Adrenal gland (tissue), 12 donors: ENCODE results near the gene SDCCAG8. TPM values are rescaled to one million over a fixed set of nuclear protein-coding genes. Genes with fewer than 3 reads are reported as not detected.

Experiments used
- DNase-seq, 7 donors: peaks; one replicate each; pipeline ENCODE4 v3.0.0-alpha.2; 2019 to 2020
- H3K27ac ChIP-seq, 5 donors: fragments of 200-600 bp; sonication (generic) in 4 of 5; 1 replicate in 3 of 5; 2 replicates in 2 of 5; pipeline versions ENCODE4 v1.5.1 to v1.8.0; 2016 to 2020; ENCODE audit warnings: mild to moderate bottlenecking in 1 of 5
- H3K27me3 ChIP-seq: fragments of 200-600 bp; 2 replicates; pipeline ENCODE4 v1.8.0; 2021
- H3K36me3 ChIP-seq, 2 donors: fragments of 200-600 bp; replicated peaks in 1 of 2; 1 replicate in 1 of 2; 2 replicates in 1 of 2; pipeline versions ENCODE4 v1.5.1 to v1.8.0; 2018 to 2022
- H3K4me1 ChIP-seq, 2 donors: fragments of 200-600 bp; replicated peaks in 1 of 2; 1 replicate in 1 of 2; 2 replicates in 1 of 2; pipeline versions ENCODE4 v1.5.1 to v1.8.0; 2018 to 2021
- H3K4me3 ChIP-seq, 4 donors: fragments of 200-600 bp; sonication (generic) in 3 of 4; one replicate each; pipeline ENCODE4 v1.5.1; 2016 to 2018
- H3K9me3 ChIP-seq, 3 donors: fragments of 200-600 bp; sonication (generic) in 1 of 3; replicated peaks in 1 of 3; 1 replicate in 2 of 3; 2 replicates in 1 of 3; pipeline versions ENCODE4 v1.5.1 to v1.8.0; 2016 to 2021
- CTCF ChIP-seq, 6 experiments: fragments of 450-650 bp in 4 of 6; fragments of 200-600 bp in 2 of 6; sonication (generic) in 1 of 6; IDR thresholded peaks; 1 replicate in 5 of 6; 2 replicates in 1 of 6; pipeline versions ENCODE4 v1.5.1 to v1.8.0; 2016 to 2021; ENCODE audit warnings: antibody characterized with exemption in 6 of 6, mild to moderate bottlenecking in 2 of 6, moderate library complexity in 1 of 6
- POLR2A ChIP-seq, 2 donors: fragments of 450-650 bp; IDR thresholded peaks; one replicate each; pipeline ENCODE4 v1.6.1; 2017; ENCODE audit warnings: antibody characterized with exemption in 2 of 2, mild to moderate bottlenecking in 2 of 2, moderate library complexity in 1 of 2
- WGBS, 4 donors: extraction: QIAGEN DNeasy Blood & Tissue Kit in 2 of 4; methylation state at CpG; one replicate each; pipeline versions ENCODE4 v1.1.5 to v1.1.7; 2013 to 2017; 5-methylcytosine and 5-hydroxymethylcytosine counted together
- intact Hi-C, 2 donors: fragments of 100-400 bp; cut with DNase I; formaldehyde crosslinking; loops; one replicate each; pipeline versions ENCODE4 v1.14.1 to v1.15.0; 2022 to 2023
- polyA plus RNA-seq, 3 donors: library from polyadenylated mRNA; stranded (reverse); fragments of 200-250 nt in 2 of 3; fragments of 350-450 nt in 1 of 3; fragmentation: Illumina TruSeq in 1 of 3; extraction: RNeasy Lipid Tissue Mini Kit (QIAGEN cat#74804) in 1 of 3; gene quantifications; one replicate each; pipeline ENCODE4 v1.2.3, GENCODE V29; 2013 to 2014
- total RNA-seq, 9 donors: library from RNA; depleted of rRNA in 4 of 9; stranded (reverse); fragments of >200 nt in 4 of 9; fragments of 120-200 nt in 1 of 9; fragmentation: NEBNext Ultra II Directional in 1 of 9; extraction: Animal tissue kit (Norgen Biotek cat#: 25700) in 1 of 9; gene quantifications; one replicate each; pipeline versions ENCODE4 v1.1.0 to v1.2.4, GENCODE V29; 2013 to 2023
- donor health status: healthy with polysubstance abuse.
- donor health status: Bipolar disorder and iron deficiency.
- donor health status: DM: yes; HTN: yes; CAD: no.
- donor health status: DM: no; HTN: no; CAD: no.
- donor health status: DM: no; HTN: no; CAD: no.
- donor health status: DM: yes; HTN: yes; CAD: no.

The SDCCAG8 gene
- total and polyA plus RNA-seq, 12 donors, result 22.5 to 60.9 (median 44.1) TPM

DNA sequence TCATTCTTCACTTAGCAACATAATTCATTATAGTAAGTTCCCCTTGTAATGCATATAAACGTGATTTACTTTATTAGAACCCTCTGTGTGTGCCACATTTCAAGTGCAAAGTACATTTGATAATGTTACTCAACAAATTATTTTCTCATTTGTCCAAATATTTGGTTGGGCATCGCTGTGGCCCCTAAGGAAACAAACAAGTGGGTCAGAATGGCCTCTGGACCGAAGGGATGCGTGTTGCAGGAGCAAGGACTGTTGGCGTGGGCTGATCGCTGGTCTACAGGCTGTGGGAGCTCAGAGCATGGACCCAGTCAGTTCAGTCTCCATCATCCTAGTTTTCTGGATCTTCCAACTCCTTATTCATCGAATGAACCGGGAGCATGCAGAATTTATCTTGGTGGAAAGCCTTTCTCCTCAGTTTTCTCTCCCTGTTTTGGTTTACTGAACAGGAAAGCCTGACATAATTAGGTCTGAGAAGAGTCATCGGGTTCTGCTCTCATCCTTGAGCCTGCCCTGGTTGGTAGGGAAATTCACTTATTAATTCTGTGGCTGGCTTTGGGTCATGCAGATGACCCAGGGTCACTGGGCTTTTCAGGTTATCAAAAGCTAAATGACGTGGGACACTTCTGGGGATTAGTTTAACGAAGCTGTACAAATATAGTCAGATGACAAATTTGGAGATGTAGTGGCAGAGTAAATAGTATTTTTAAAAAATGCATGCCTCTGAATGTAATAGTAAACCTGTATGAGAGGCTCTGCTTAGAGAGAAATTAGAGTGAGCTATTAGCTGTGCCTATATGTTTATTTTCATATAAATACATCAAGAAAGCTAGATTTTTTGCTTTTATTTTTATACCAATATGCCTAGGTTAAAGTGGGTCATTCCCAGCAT is 200.2 kb downstream of the SDCCAG8 start:
- H3K9me3 ChIP-seq, result no peaks in the 10 kb centered on the region
- no peaks in the 10 kb centered on the region for H3K27me3 ChIP-seq
- H3K27ac ChIP-seq, result no peak overlapping the region
- TF ChIP-seq CTCF (IDR thresholded peaks at IDR 0.05) (no peak), POLR2A (IDR thresholded peaks at IDR 0.05) (no peak)
- no peak for DNase-seq
- 89 to 94% (median 93%) methylated on average over 11 of the region's 11 CpGs for WGBS, 4 donors
- no peaks in the 10 kb centered on the region for H3K4me1 ChIP-seq
- no peak overlapping the region for H3K4me3 ChIP-seq
- no peaks in the 10 kb centered on the region for H3K36me3 ChIP-seq
- intact Hi-C loops, result no loop called here

- 95 to 98% (median 97%) methylated on average over 9 of the region's 9 CpGs for WGBS, 4 donors
- Histone ChIP-seq H3K36me3 (no peaks in the 10 kb centered on the region), H3K4me3 (no peak overlapping the region), H3K27me3 (no peaks in the 10 kb centered on the region), H3K27ac (no peak overlapping the region), H3K4me1 (no peaks in the 10 kb centered on the region), H3K9me3 (no peaks in the 10 kb centered on the region)
- intact Hi-C loops, result no loop called here
- no peak for DNase-seq
- TF ChIP-seq CTCF (IDR thresholded peaks at IDR 0.05) (no peak), POLR2A (IDR thresholded peaks at IDR 0.05) (no peak)
Observed at GRCh38 chr1:243457363-243457982, 201.6 kb downstream of the SDCCAG8 start.

- TF ChIP-seq POLR2A (IDR thresholded peaks at IDR 0.05) (no peak), CTCF (IDR thresholded peaks at IDR 0.05) (no peak)
- Histone ChIP-seq H3K27me3 (no peaks in the 10 kb centered on the region), H3K36me3 (no peaks in the 10 kb centered on the region), H3K4me3 (no peak overlapping the region), H3K9me3 (no peaks in the 10 kb centered on the region), H3K4me1 (no peaks in the 10 kb centered on the region), H3K27ac (no peak overlapping the region)
- intact Hi-C loops, result no loop called here
- 72 to 82% (median 74%) methylated on average over 3 of the region's 3 CpGs for WGBS, 4 donors
- DNase-seq, result no peak
Observed at GRCh38 chr1:243459059-243459458, 203.2 kb downstream of the SDCCAG8 start.

- Histone ChIP-seq H3K4me3 (no peak overlapping the region), H3K36me3 (no peaks in the 10 kb centered on the region), H3K4me1 (no peaks in the 10 kb centered on the region), H3K27me3 (no peaks in the 10 kb centered on the region), H3K27ac (no peak overlapping the region), H3K9me3 (no peaks in the 10 kb centered on the region)
- TF ChIP-seq POLR2A (IDR thresholded peaks at IDR 0.05) (no peak), CTCF (IDR thresholded peaks at IDR 0.05) (no peak)
- no peak for DNase-seq
- 93 to 98% (median 97%) methylated on average over 4 of the region's 4 CpGs for WGBS, 4 donors
- intact Hi-C loops, result no loop called here
Observed at GRCh38 chr1:243461700-243462099, 205.9 kb downstream of the SDCCAG8 start.
